HG03159 (cell line): ENCODE measurements around the gene VOPP1.

ENCODE experiments used
- ATAC-seq: cut with Tn5 transposase; IDR thresholded peaks from one replicate; pipeline ENCODE4 v1.9.1; 2021; ENCODE audit warnings: mild to moderate bottlenecking, moderate library complexity; ENCODE audit not compliant: unreplicated experiment

Gene VOPP1

GRCh38 chr7:55494951-55495350, 77.4 kb downstream of the VOPP1 start:
- no peak for ATAC-seq

GRCh38 chr7:55493408-55493807, 78.9 kb downstream of the VOPP1 start:
- ATAC-seq, result no peak

GRCh38 chr7:55491346-55491745, 81.0 kb downstream of the VOPP1 start:
- ATAC-seq, result no peak

- no peak for ATAC-seq
Observed at GRCh38 chr7:55490099-55490498, 82.2 kb downstream of the VOPP1 start.

- ATAC-seq, result no peak
Observed at GRCh38 chr7:55489552-55489951, 82.8 kb downstream of the VOPP1 start.

- no peak for ATAC-seq
Observed at GRCh38 chr7:55488804-55489340, 83.4 kb downstream of the VOPP1 start.

- ATAC-seq, result no peak
Observed at GRCh38 chr7:55488216-55488615, 84.1 kb downstream of the VOPP1 start.

GRCh38 chr7:55486991-55487390, 85.3 kb downstream of the VOPP1 start:
- ATAC-seq, result no peak

GRCh38 chr7:55486192-55486590, 86.1 kb downstream of the VOPP1 start:
- ATAC-seq, result no peak

GRCh38 chr7:55485501-55486191, 86.7 kb downstream of the VOPP1 start:
- ATAC-seq, result no peak

GRCh38 chr7:55484834-55485233, 87.5 kb downstream of the VOPP1 start:
- ATAC-seq, result no peak

- ATAC-seq, result no peak
Observed at GRCh38 chr7:55484241-55484640, 88.1 kb downstream of the VOPP1 start.

GRCh38 chr7:55483046-55483445, 89.3 kb downstream of the VOPP1 start:
- no peak for ATAC-seq

- no peak for ATAC-seq
Observed at GRCh38 chr7:55481155-55481554, 91.1 kb downstream of the VOPP1 start.

- no peak for ATAC-seq
Observed at GRCh38 chr7:55478700-55479099, 93.6 kb downstream of the VOPP1 start.

- no peak for ATAC-seq
Observed at GRCh38 chr7:55477781-55478374, 94.4 kb downstream of the VOPP1 start.

GRCh38 chr7:55476852-55477780, 95.2 kb downstream of the VOPP1 start:
- ATAC-seq, result no peak

GRCh38 chr7:55475855-55476803, 96.2 kb downstream of the VOPP1 start:
- no peak for ATAC-seq

GRCh38 chr7:55474944-55475854, 97.1 kb downstream of the VOPP1 start:
- no peak for ATAC-seq
